MCF 10A (cell line): ENCODE data around the gene INHBC. TPM values are rescaled to one million over a fixed set of nuclear protein-coding genes. Genes with fewer than 3 reads are reported as not detected.

ENCODE experiments used
- BruUV-seq: library from RNA; stranded (reverse); fragments of 400-500 nt; replicated peaks from 2 replicates; lab custom pipeline; 2021; lab: Mats Ljungman, UMichigan
- CTCF ChIA-PET: fragments of 300-600 bp; sonication (Branson Sonifier 250); formaldehyde crosslinking; extraction: SDS; loops from one replicate; lab custom pipeline; 2021; ENCODE audit warnings: antibody characterized with exemption, inconsistent platforms; lab: Yijun Ruan, JAX
- POLR2A ChIA-PET: fragments of 300-600, 350-650 bp; sonication (Branson Sonifier 250); formaldehyde crosslinking; extraction: SDS; loops from one replicate; lab custom pipeline; 2020; ENCODE audit warnings: antibody characterized with exemption, inconsistent platforms; lab: Yijun Ruan, JAX
- DNase-seq: peaks from one replicate; pipeline ENCODE4 v3.0.0-alpha.2; 2018; ENCODE audit not compliant: unreplicated experiment
- H3K27ac Mint-ChIP-seq: one replicate; pipeline ENCODE4 v1.8.0; 2022; ENCODE audit warnings: mild to moderate bottlenecking, low read depth, mixed read lengths; ENCODE audit not compliant: unreplicated experiment
- H3K27me3 Mint-ChIP-seq: one replicate; pipeline ENCODE4 v1.8.0; 2022; ENCODE audit warnings: mixed read lengths; ENCODE audit not compliant: insufficient read depth, unreplicated experiment
- H3K36me3 Mint-ChIP-seq: one replicate; pipeline ENCODE4 v1.8.0; 2022; ENCODE audit warnings: mild to moderate bottlenecking, moderate library complexity, mixed read lengths; ENCODE audit not compliant: insufficient read depth, unreplicated experiment
- H3K4me1 Mint-ChIP-seq: one replicate; pipeline ENCODE4 v1.8.0; 2022; ENCODE audit warnings: mixed read lengths; ENCODE audit not compliant: insufficient read depth, unreplicated experiment
- H3K4me3 Mint-ChIP-seq: one replicate; pipeline ENCODE4 v1.8.0; 2022; ENCODE audit warnings: mild to moderate bottlenecking, moderate library complexity, mixed read lengths; ENCODE audit not compliant: unreplicated experiment
- H3K9me3 Mint-ChIP-seq: one replicate; pipeline ENCODE4 v1.8.0; 2022; ENCODE audit warnings: mixed read lengths; ENCODE audit not compliant: unreplicated experiment
- CTCF ChIP-seq: fragments of 200-600 bp; IDR thresholded peaks from one replicate; pipeline ENCODE4 v1.8.0; 2022; ENCODE audit warnings: antibody characterized with exemption, mild to moderate bottlenecking; ENCODE audit not compliant: unreplicated experiment
- intact Hi-C: fragments of 100-400 bp; cut with micrococcal nuclease; formaldehyde crosslinking; loops from 2 replicates; pipeline ENCODE4 v1.14.1; 2022
- total RNA-seq: library from RNA; stranded (reverse); gene quantifications from 2 replicates; pipeline ENCODE4 v1.2.3, GENCODE V29; 2022

The INHBC gene
- total RNA-seq, 1 experiment from 2014 or later: not detected

GRCh38 chr12:57470970-57471656, 36.5 kb downstream of the INHBC start:
- Mint-ChIP-seq H3K36me3 (no peaks in the 10 kb centered on the region), H3K9me3 (no peaks in the 10 kb centered on the region), H3K27ac (no peak overlapping the region), H3K27me3 (peaks cover 97% of the 10 kb centered on the region), H3K4me3 (no peak overlapping the region), H3K4me1 (no peaks in the 10 kb centered on the region)
- no peak for TF ChIP-seq CTCF
- ChIA-PET CTCF (interaction anchor here (0.6 to 5.1 kb wide), 5 partner anchors 9 to 270 kb away, joined by 3 to 31 read pairs (median 7); partner anchors contain the start of gene GLI1), POLR2A (no interaction called here)
- no peak for DNase-seq
- intact Hi-C loops: no loop called here
- no TSS peak for BruUV-seq

GRCh38 chr12:57471661-57472060, 37.1 kb downstream of the INHBC start:
- DNase-seq: no peak
- Mint-ChIP-seq H3K4me1 (no peaks in the 10 kb centered on the region), H3K27ac (no peak overlapping the region), H3K4me3 (no peak overlapping the region), H3K9me3 (no peaks in the 10 kb centered on the region), H3K27me3 (peaks cover 97% of the 10 kb centered on the region), H3K36me3 (no peaks in the 10 kb centered on the region)
- no peak for TF ChIP-seq CTCF
- POLR2A ChIA-PET: no interaction called here
- no TSS peak for BruUV-seq
- intact Hi-C loops: no loop called here
- CTCF ChIA-PET: interaction anchor here (0.6 to 5.1 kb wide), 7 partner anchors 9 to 269 kb away, joined by 3 to 31 read pairs (median 4); partner anchors contain the start of gene GLI1

- POLR2A ChIA-PET: interaction anchor here (0.6 kb wide), 1 partner anchor 230 kb away, joined by 3 read pairs; no protein-coding TSS in a partner anchor
- BruUV-seq: no TSS peak
- Mint-ChIP-seq H3K9me3 (no peaks in the 10 kb centered on the region), H3K4me1 (no peaks in the 10 kb centered on the region), H3K36me3 (no peaks in the 10 kb centered on the region), H3K27me3 (peaks cover 93% of the 10 kb centered on the region), H3K4me3 (no peak overlapping the region), H3K27ac (no peak overlapping the region)
- no peak for DNase-seq
- no peak for TF ChIP-seq CTCF
- intact Hi-C loops: no loop called here
- CTCF ChIA-PET: interaction anchor here (0.6 to 5.1 kb wide), 5 partner anchors 10 to 165 kb away, joined by 3 to 31 read pairs (median 7); partner anchors contain the start of gene GLI1
Measured at GRCh38 chr12:57472391-57472790, 37.8 kb downstream of the INHBC start.

- no TSS peak for BruUV-seq
- peaks cover 5% of the 10 kb centered on the region for H3K4me1 Mint-ChIP-seq
- no peak for TF ChIP-seq CTCF
- POLR2A ChIA-PET: no interaction called here
- H3K27ac Mint-ChIP-seq: no peak overlapping the region
- DNase-seq: no peak
- peaks cover 86% of the 10 kb centered on the region for H3K27me3 Mint-ChIP-seq
- no peaks in the 10 kb centered on the region for H3K9me3 Mint-ChIP-seq
- H3K4me3 Mint-ChIP-seq: no peak overlapping the region
- CTCF ChIA-PET: interaction anchor here (0.6 to 2.7 kb wide), 4 partner anchors 9 to 394 kb away, joined by 3 to 18 read pairs (median 4); no protein-coding TSS in a partner anchor
- intact Hi-C loops: no loop called here
- H3K36me3 Mint-ChIP-seq: no peaks in the 10 kb centered on the region
Measured at GRCh38 chr12:57473392-57473791, 38.8 kb downstream of the INHBC start.
